ENCODE data around the gene ZNF682.
A peak's percentile ranks its signal among the peaks of the same experiment; 100 is the strongest.
"Not testable (repeated sequence)": the region's sequence is repeated elsewhere in the genome, so short reads cannot be mapped to it uniquely, and the experiment has no call there.

ZNF682 gene

GRCh38 chr19:20039203-20039723, at the start of gene ZNF682:
Gene ZNF682 (minus strand): TSS chr19:20039505. CDS start chr19:20039345, 160 bp downstream.
- no peaks in the 10 kb centered on the region for H3K36me3 ChIP-seq (ENCODE audit: control insufficient read depth in 2 of 2, insufficient read depth in 2 of 2, low read length in 2 of 2)
- no peaks in the 10 kb centered on the region for H3K9me3 ChIP-seq (ENCODE audit: control insufficient read depth in 2 of 2, low read length in 2 of 2)
- H3K4me1 ChIP-seq (ENCODE audit: control insufficient read depth in 2 of 2, insufficient read depth in 2 of 2, low read length in 2 of 2), result peaks cover 3 to 7% of the 10 kb centered on the region in 2 donors
- no peaks in the 10 kb centered on the region for H3K27me3 ChIP-seq (ENCODE audit: control insufficient read depth in 2 of 2, insufficient read depth in 2 of 2, low read length in 2 of 2)
- peak within 1 kb of the TSS; percentile 90 to 95 for H3K4me3 ChIP-seq (ENCODE audit: low read length in 2 of 2)
- H3K9ac ChIP-seq (ENCODE audit: low read depth in 1 of 2, low read length in 2 of 2), result peak within 1 kb of the TSS; percentile 72 to 77
- peak within 1 kb of the TSS; percentile 56 to 69 for H3K27ac ChIP-seq (ENCODE audit: low read depth in 2 of 2, low read length in 2 of 2)

DNA sequence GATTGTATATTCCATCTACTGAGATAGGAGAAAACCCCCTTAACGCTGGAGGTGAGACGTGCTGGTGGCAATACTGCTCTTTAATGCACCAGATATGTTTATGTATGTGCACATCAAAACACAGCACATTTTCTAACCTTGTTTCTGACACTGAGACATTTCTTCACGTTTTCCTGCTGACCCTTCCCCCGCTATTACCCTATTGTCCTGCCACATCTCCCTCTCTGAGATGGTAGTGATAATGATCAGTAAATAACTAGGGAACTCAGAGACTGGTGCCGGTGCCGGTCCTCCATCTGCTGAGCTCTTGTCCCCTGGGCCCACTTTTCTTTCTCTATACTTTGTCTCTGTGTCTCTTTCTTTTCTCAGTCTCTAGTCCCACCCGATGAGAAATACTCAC, 43.6 kb upstream of the ZNF682 start:
- not testable (repeated sequence) for H3K9ac ChIP-seq (ENCODE audit: low read depth in 1 of 2, low read length in 2 of 2); H3K4me3 ChIP-seq (ENCODE audit: low read length in 2 of 2); H3K27me3 ChIP-seq (ENCODE audit: control insufficient read depth in 2 of 2, insufficient read depth in 2 of 2, low read length in 2 of 2); H3K27ac ChIP-seq (ENCODE audit: low read depth in 2 of 2, low read length in 2 of 2); H3K4me1 ChIP-seq (ENCODE audit: control insufficient read depth in 2 of 2, insufficient read depth in 2 of 2, low read length in 2 of 2); H3K36me3 ChIP-seq (ENCODE audit: control insufficient read depth in 2 of 2, insufficient read depth in 2 of 2, low read length in 2 of 2); H3K9me3 ChIP-seq (ENCODE audit: control insufficient read depth in 2 of 2, low read length in 2 of 2)

DNA sequence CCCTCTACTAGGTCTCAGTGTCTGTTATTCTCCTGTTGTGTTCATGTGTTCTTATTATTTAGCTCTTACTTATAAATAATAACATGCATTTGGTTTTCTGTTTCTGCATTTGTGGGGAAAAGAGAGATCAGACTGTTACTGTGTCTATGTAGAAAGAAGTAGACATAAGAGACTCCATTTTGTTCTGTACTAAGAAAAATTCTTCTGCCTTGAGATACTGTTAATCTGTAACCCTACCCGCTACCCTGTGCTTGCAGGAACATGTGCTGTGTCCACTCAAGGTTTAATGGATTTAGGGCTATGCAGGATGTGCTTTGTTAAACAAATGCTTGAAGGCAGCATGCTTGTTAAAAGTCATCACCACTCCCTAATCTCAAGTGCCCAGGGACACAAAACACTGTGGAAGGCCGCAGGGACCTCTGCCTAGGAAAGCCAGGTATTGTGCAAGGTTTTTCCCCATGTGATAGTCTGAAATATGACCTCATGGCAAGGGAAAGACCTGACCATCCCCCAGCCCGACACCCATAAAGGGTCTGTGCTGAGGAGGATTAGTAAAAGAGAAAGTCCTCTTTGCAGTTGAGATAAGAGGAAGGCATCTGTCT, 43.0 kb upstream of the ZNF682 start:
- H3K36me3 ChIP-seq (ENCODE audit: control insufficient read depth in 2 of 2, insufficient read depth in 2 of 2, low read length in 2 of 2); H3K4me1 ChIP-seq (ENCODE audit: control insufficient read depth in 2 of 2, insufficient read depth in 2 of 2, low read length in 2 of 2); H3K27ac ChIP-seq (ENCODE audit: low read depth in 2 of 2, low read length in 2 of 2); H3K27me3 ChIP-seq (ENCODE audit: control insufficient read depth in 2 of 2, insufficient read depth in 2 of 2, low read length in 2 of 2); H3K9ac ChIP-seq (ENCODE audit: low read depth in 1 of 2, low read length in 2 of 2); H3K9me3 ChIP-seq (ENCODE audit: control insufficient read depth in 2 of 2, low read length in 2 of 2); H3K4me3 ChIP-seq (ENCODE audit: low read length in 2 of 2): not testable (repeated sequence)

DNA sequence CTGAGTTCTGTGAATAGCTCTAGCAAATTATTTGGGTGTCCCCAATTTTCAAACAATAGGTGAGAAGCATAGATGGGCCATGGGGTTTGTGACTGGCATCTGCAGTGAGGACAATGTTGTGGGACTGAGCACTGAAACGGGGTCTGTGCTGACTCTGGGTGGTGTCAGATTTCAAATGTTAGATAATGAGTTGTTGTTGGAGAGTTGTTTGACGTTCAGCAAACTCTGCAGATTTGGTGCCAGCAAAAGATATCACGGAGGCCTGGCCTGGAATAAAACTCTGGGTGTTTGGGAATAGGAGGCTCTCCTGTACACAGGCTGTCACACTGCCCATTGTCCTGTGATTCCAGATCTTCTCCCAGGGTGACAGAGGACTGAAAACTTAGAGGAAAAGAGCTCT, 41.4 kb upstream of the ZNF682 start:
- Histone ChIP-seq H3K4me3 (ENCODE audit: low read length in 2 of 2) (no peak overlapping the region), H3K4me1 (ENCODE audit: control insufficient read depth in 2 of 2, insufficient read depth in 2 of 2, low read length in 2 of 2) (peaks cover 4 to 5% of the 10 kb centered on the region in 2 donors), H3K27me3 (ENCODE audit: control insufficient read depth in 2 of 2, insufficient read depth in 2 of 2, low read length in 2 of 2) (no peaks in the 10 kb centered on the region), H3K9ac (ENCODE audit: low read depth in 1 of 2, low read length in 2 of 2) (no peak overlapping the region), H3K9me3 (ENCODE audit: control insufficient read depth in 2 of 2, low read length in 2 of 2) (no peaks in the 10 kb centered on the region), H3K27ac (ENCODE audit: low read depth in 2 of 2, low read length in 2 of 2) (no peak overlapping the region), H3K36me3 (ENCODE audit: control insufficient read depth in 2 of 2, insufficient read depth in 2 of 2, low read length in 2 of 2) (no peaks in the 10 kb centered on the region)

DNA sequence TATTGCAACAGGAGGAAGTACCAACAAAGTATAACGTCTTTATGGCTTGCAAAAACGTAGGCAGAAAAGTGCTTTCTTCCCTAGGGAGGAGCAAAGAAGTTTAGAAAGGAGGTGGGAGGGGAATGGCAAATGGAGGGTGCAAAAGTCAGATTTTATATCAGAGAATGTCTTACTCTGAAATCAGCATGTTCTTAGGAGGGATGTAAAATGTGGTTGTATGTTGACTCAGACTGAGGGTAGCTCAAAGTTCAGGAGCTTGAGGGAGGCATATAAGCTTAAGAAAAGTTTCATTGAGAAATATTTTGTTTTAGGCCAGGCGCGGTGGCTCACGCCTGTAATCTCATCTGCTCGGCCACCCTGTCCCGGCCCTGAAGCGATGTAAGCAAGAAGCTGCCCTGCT, 40.2 kb upstream of the ZNF682 start:
- Histone ChIP-seq H3K27ac (ENCODE audit: low read depth in 2 of 2, low read length in 2 of 2) (no peak overlapping the region), H3K4me1 (ENCODE audit: control insufficient read depth in 2 of 2, insufficient read depth in 2 of 2, low read length in 2 of 2) (peaks cover 4 to 5% of the 10 kb centered on the region in 2 donors), H3K27me3 (ENCODE audit: control insufficient read depth in 2 of 2, insufficient read depth in 2 of 2, low read length in 2 of 2) (no peaks in the 10 kb centered on the region), H3K9ac (ENCODE audit: low read depth in 1 of 2, low read length in 2 of 2) (no peak overlapping the region), H3K9me3 (ENCODE audit: control insufficient read depth in 2 of 2, low read length in 2 of 2) (no peaks in the 10 kb centered on the region), H3K4me3 (ENCODE audit: low read length in 2 of 2) (peak overlapping the region; percentile 77 to 85), H3K36me3 (ENCODE audit: control insufficient read depth in 2 of 2, insufficient read depth in 2 of 2, low read length in 2 of 2) (no peaks in the 10 kb centered on the region)

- Histone ChIP-seq H3K27me3 (ENCODE audit: control insufficient read depth in 2 of 2, insufficient read depth in 2 of 2, low read length in 2 of 2) (no peaks in the 10 kb centered on the region), H3K4me3 (ENCODE audit: low read length in 2 of 2) (peak overlapping the region; percentile 77 to 85), H3K4me1 (ENCODE audit: control insufficient read depth in 2 of 2, insufficient read depth in 2 of 2, low read length in 2 of 2) (peaks cover 4 to 5% of the 10 kb centered on the region in 2 donors), H3K36me3 (ENCODE audit: control insufficient read depth in 2 of 2, insufficient read depth in 2 of 2, low read length in 2 of 2) (no peaks in the 10 kb centered on the region), H3K27ac (ENCODE audit: low read depth in 2 of 2, low read length in 2 of 2) (peak overlapping the region; percentile 37 to 48), H3K9me3 (ENCODE audit: control insufficient read depth in 2 of 2, low read length in 2 of 2) (no peaks in the 10 kb centered on the region), H3K9ac (ENCODE audit: low read depth in 1 of 2, low read length in 2 of 2) (peak overlapping the region; percentile 64 to 65)
Observed at GRCh38 chr19:20078581-20079031, 39.3 kb upstream of the ZNF682 start.

DNA sequence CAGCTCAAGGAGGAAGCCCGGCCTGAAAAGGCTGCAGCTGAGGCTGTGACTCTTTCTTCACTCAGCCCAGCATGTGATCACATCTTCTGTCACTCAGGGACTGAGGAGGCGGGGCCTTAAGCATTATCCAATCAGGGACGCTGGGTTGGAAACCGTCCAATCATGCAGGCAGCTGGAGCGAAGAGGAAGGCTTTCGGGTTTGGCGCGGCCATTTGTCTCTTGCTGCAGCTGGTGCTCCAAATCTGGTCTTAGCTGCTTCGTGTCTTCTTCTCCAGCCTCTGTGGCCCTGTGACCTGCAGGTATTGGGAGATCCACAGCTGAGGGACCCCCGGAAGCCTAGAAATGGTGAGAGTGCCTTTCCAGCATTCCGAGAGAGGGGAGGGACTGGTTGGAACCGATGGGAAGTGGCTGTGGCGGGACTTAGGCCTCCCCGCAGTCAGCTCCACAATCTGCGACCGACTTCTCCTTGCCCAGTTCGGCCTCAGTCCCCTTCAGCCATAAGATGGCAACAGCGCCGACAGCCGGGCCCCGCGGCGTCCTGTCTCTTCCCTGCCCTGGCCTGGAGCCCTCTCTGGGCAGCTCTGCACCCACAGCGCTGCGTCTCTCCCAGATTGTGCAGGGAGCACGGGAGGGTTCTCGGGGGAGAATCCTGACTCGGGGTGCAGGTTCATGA, 38.6 kb upstream of the ZNF682 start, which contains the start of gene ZNF90:
Gene ZNF90 (plus strand): TSS at position 210 of the 673 bp plus-strand sequence. CDS start 133 bp downstream, at position 343.
- H3K36me3 ChIP-seq (ENCODE audit: control insufficient read depth in 2 of 2, insufficient read depth in 2 of 2, low read length in 2 of 2), result no peaks in the 10 kb centered on the region
- H3K9me3 ChIP-seq (ENCODE audit: control insufficient read depth in 2 of 2, low read length in 2 of 2), result no peaks in the 10 kb centered on the region
- peaks cover 4 to 5% of the 10 kb centered on the region in 2 donors for H3K4me1 ChIP-seq (ENCODE audit: control insufficient read depth in 2 of 2, insufficient read depth in 2 of 2, low read length in 2 of 2)
- H3K9ac ChIP-seq (ENCODE audit: low read depth in 1 of 2, low read length in 2 of 2), result peak within 1 kb of the TSS; percentile 64 to 65
- H3K27ac ChIP-seq (ENCODE audit: low read depth in 2 of 2, low read length in 2 of 2), result peak within 1 kb of the TSS; percentile 37 to 48
- H3K4me3 ChIP-seq (ENCODE audit: low read length in 2 of 2), result peak within 1 kb of the TSS; percentile 77 to 85
- no peaks in the 10 kb centered on the region for H3K27me3 ChIP-seq (ENCODE audit: control insufficient read depth in 2 of 2, insufficient read depth in 2 of 2, low read length in 2 of 2)

- Histone ChIP-seq H3K27ac (ENCODE audit: low read depth in 2 of 2, low read length in 2 of 2) (no peak overlapping the region), H3K4me3 (ENCODE audit: low read length in 2 of 2) (no peak overlapping the region)
Observed at GRCh38 chr19:20072936-20073335, 33.6 kb upstream of the ZNF682 start.

DNA sequence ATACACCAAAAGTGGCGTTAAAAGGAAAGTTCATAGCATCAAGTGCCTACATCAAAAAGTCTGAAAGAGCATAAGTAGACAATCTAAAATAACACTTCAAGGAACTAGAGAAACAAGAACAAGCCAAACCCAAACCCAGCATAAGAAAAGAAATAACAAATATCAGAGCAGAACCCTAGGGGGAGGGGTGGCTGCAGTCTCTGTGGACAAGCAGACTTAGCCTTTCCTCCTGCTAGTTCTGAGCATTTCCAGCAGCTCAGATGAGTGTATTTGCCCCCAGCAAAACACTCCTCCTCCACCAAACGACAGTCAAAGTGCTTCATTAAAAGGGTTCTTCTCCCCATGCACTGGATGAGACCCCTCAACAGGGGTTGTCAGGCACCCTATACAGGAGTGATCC, 31.4 kb upstream of the ZNF682 start:
- H3K4me1 ChIP-seq (ENCODE audit: control insufficient read depth in 2 of 2, insufficient read depth in 2 of 2, low read length in 2 of 2), result no peaks in the 10 kb centered on the region
- no peak overlapping the region for H3K4me3 ChIP-seq (ENCODE audit: low read length in 2 of 2)
- no peaks in the 10 kb centered on the region for H3K9me3 ChIP-seq (ENCODE audit: control insufficient read depth in 2 of 2, low read length in 2 of 2)
- H3K27me3 ChIP-seq (ENCODE audit: control insufficient read depth in 2 of 2, insufficient read depth in 2 of 2, low read length in 2 of 2), result no peaks in the 10 kb centered on the region
- no peak overlapping the region for H3K27ac ChIP-seq (ENCODE audit: low read depth in 2 of 2, low read length in 2 of 2)
- no peaks in the 10 kb centered on the region for H3K36me3 ChIP-seq (ENCODE audit: control insufficient read depth in 2 of 2, insufficient read depth in 2 of 2, low read length in 2 of 2)
- H3K9ac ChIP-seq (ENCODE audit: low read depth in 1 of 2, low read length in 2 of 2), result no peak overlapping the region

More at GRCh38 chr19:20072936-20073335, 33.6 kb upstream of the ZNF682 start:
- Histone ChIP-seq H3K27me3 (ENCODE audit: control insufficient read depth in 2 of 2, insufficient read depth in 2 of 2, low read length in 2 of 2) (no peaks in the 10 kb centered on the region), H3K36me3 (ENCODE audit: control insufficient read depth in 2 of 2, insufficient read depth in 2 of 2, low read length in 2 of 2) (no peaks in the 10 kb centered on the region), H3K9ac (ENCODE audit: low read depth in 1 of 2, low read length in 2 of 2) (no peak overlapping the region), H3K9me3 (ENCODE audit: control insufficient read depth in 2 of 2, low read length in 2 of 2) (no peaks in the 10 kb centered on the region), H3K4me1 (ENCODE audit: control insufficient read depth in 2 of 2, insufficient read depth in 2 of 2, low read length in 2 of 2) (peaks cover 0 to 2% of the 10 kb centered on the region in 2 donors)

DNA sequence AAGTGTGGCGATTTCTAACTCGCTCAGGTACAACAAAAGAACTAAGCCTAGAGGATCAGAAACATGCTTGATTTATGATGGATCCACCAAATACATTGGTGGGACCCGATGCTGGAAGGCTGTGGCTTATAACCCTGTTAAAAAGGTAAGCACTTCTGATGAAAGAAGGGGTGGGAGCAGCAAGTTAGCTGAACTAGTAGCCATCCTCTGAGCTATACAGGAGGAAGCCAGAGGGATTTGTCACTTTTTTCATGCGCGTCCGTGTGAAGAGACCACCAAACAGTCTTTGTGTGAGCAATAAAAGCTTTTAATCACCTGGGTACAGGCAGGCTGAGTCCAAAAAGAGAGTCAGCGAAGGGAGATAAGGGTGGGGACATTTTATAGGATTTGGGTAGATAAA, 29.3 kb upstream of the ZNF682 start:
- not testable (repeated sequence) for H3K27me3 ChIP-seq (ENCODE audit: control insufficient read depth in 2 of 2, insufficient read depth in 2 of 2, low read length in 2 of 2)

More for the DNA sequence above, 29.3 kb upstream of the ZNF682 start:
- not testable (repeated sequence) for H3K36me3 ChIP-seq (ENCODE audit: control insufficient read depth in 2 of 2, insufficient read depth in 2 of 2, low read length in 2 of 2); H3K27ac ChIP-seq (ENCODE audit: low read depth in 2 of 2, low read length in 2 of 2); H3K9me3 ChIP-seq (ENCODE audit: control insufficient read depth in 2 of 2, low read length in 2 of 2); H3K9ac ChIP-seq (ENCODE audit: low read depth in 1 of 2, low read length in 2 of 2); H3K4me1 ChIP-seq (ENCODE audit: control insufficient read depth in 2 of 2, insufficient read depth in 2 of 2, low read length in 2 of 2); H3K4me3 ChIP-seq (ENCODE audit: low read length in 2 of 2)

Data from mucosa of rectum (tissue), 2 donors.